Measurements from ENCODE around the gene BCAR3.

Gene BCAR3

GRCh38 chr1:93621246-93621645, 60.4 kb downstream of the BCAR3 start:
- no peaks in the 10 kb centered on the region for H3K36me3 ChIP-seq (ENCODE audit: control insufficient read depth in 5 of 5, insufficient read depth in 5 of 5, low read length in 5 of 5)
- no peaks in the 10 kb centered on the region for H3K9me3 ChIP-seq (ENCODE audit: control insufficient read depth in 5 of 5, low read length in 5 of 5)
- H3K4me1 ChIP-seq (ENCODE audit: control insufficient read depth in 5 of 5, insufficient read depth in 5 of 5, low read length in 5 of 5): peaks cover 18 to 55% (median 44%) of the 10 kb centered on the region in 5 donors
- no peaks in the 10 kb centered on the region for H3K27me3 ChIP-seq (ENCODE audit: control insufficient read depth in 5 of 5, insufficient read depth in 4 of 5, low read length in 5 of 5)
- no peak overlapping the region for H3K9ac ChIP-seq (ENCODE audit: low read length in 5 of 5)
- H3K4me3 ChIP-seq (ENCODE audit: low read depth in 1 of 5, low read length in 5 of 5): no peak overlapping the region
- no peak overlapping the region for H3K27ac ChIP-seq (ENCODE audit: low read depth, low read length)

- no peak overlapping the region for H3K27ac ChIP-seq (ENCODE audit: low read depth, low read length)
- H3K27me3 ChIP-seq (ENCODE audit: control insufficient read depth in 5 of 5, insufficient read depth in 4 of 5, low read length in 5 of 5): no peaks in the 10 kb centered on the region
- H3K36me3 ChIP-seq (ENCODE audit: control insufficient read depth in 5 of 5, insufficient read depth in 5 of 5, low read length in 5 of 5): no peaks in the 10 kb centered on the region
- H3K9ac ChIP-seq (ENCODE audit: low read length in 5 of 5): peak overlapping the region in 1 of 5 donors; percentile 18
- no peaks in the 10 kb centered on the region for H3K9me3 ChIP-seq (ENCODE audit: control insufficient read depth in 5 of 5, low read length in 5 of 5)
- H3K4me3 ChIP-seq (ENCODE audit: low read depth in 1 of 5, low read length in 5 of 5): no peak overlapping the region
- peaks cover 18 to 55% (median 46%) of the 10 kb centered on the region in 5 donors for H3K4me1 ChIP-seq (ENCODE audit: control insufficient read depth in 5 of 5, insufficient read depth in 5 of 5, low read length in 5 of 5)
These were observed 60.8 kb downstream of the BCAR3 start for GRCh38 chr1:93620841-93621210.

GRCh38 chr1:93620172-93620840, 61.3 kb downstream of the BCAR3 start:
- Histone ChIP-seq H3K27me3 (ENCODE audit: control insufficient read depth in 5 of 5, insufficient read depth in 4 of 5, low read length in 5 of 5) (no peaks in the 10 kb centered on the region), H3K4me1 (ENCODE audit: control insufficient read depth in 5 of 5, insufficient read depth in 5 of 5, low read length in 5 of 5) (peaks cover 18 to 55% (median 46%) of the 10 kb centered on the region in 5 donors), H3K9me3 (ENCODE audit: control insufficient read depth in 5 of 5, low read length in 5 of 5) (no peaks in the 10 kb centered on the region), H3K36me3 (ENCODE audit: control insufficient read depth in 5 of 5, insufficient read depth in 5 of 5, low read length in 5 of 5) (no peaks in the 10 kb centered on the region), H3K4me3 (ENCODE audit: low read depth in 1 of 5, low read length in 5 of 5) (no peak overlapping the region), H3K27ac (ENCODE audit: low read depth, low read length) (no peak overlapping the region), H3K9ac (ENCODE audit: low read length in 5 of 5) (peak overlapping the region in 1 of 5 donors; percentile 18)

DNA sequence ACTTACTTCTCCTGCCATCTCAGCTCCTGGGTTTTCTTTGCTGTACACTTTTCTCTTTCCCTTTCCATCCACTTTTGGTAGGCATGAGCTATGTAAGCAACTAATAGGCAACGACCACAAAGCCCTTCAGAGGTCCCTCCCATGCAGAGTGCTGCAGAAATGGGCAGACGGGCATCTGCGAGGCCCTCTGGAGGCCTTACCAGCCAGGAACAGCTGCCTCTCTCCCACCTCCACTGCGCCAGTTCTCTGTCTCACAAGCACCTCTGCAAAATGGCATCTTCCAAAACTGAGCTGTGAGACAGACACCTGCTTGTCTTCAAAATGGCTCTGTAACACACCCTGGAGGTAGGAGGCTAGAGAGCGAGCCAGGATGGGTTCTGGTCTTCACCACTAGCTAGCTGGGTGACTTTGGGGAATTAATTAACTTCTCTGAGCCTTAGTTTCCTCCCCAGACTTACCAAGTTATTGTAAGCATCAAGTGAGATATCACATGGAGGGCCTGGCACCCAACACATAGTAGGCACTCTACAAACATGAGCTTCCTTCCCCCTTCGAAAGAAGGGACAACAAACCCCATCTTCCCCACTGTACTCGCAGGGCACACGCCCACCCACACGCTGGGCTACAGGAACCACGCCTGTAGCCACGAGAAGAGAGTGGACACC, 62.0 kb downstream of the BCAR3 start:
- Histone ChIP-seq H3K36me3 (ENCODE audit: control insufficient read depth in 5 of 5, insufficient read depth in 5 of 5, low read length in 5 of 5) (no peaks in the 10 kb centered on the region), H3K4me3 (ENCODE audit: low read depth in 1 of 5, low read length in 5 of 5) (no peak overlapping the region), H3K9me3 (ENCODE audit: control insufficient read depth in 5 of 5, low read length in 5 of 5) (no peaks in the 10 kb centered on the region), H3K27me3 (ENCODE audit: control insufficient read depth in 5 of 5, insufficient read depth in 4 of 5, low read length in 5 of 5) (no peaks in the 10 kb centered on the region), H3K27ac (ENCODE audit: low read depth, low read length) (no peak overlapping the region), H3K9ac (ENCODE audit: low read length in 5 of 5) (no peak overlapping the region), H3K4me1 (ENCODE audit: control insufficient read depth in 5 of 5, insufficient read depth in 5 of 5, low read length in 5 of 5) (peaks cover 20 to 58% (median 51%) of the 10 kb centered on the region in 5 donors)

DNA sequence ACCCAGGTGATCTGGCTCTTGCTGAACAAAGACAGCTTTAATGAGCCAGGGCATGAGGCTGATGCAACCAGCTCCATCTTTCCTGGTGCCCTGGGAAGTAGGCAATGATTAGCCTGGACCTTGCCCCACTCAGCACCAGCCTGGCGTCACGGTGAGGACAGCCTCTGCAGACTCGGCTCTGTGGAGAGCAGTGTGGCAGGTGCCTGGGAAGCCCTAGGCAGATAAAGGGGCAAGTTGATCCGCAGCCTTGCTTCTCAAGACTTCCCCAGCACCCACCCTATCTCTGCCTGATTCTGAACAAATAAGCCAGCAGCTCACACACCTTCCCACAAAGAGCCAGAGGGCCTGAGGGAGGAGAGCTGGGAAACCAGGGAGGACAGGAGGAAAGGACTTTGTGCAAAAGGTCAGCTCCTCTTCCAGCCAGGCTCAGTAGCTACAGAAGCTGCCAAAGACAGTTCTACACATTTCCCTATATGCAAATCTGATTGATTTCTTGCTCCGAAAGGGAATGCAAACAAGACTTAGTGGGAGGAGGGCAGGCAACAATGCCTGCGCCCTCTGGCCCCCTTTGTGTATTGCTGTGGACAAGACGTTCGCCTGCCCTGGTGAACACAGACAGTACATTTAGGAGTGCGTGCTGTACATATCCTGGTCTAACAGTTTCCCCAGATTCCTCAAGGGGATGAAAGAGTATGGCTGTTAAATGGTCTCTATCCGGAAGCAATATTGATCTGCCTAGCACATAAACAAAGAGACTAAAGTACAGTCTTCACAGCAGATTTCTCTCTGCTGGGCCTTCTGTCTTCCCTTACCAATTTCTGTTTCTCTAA, 63.8 kb downstream of the BCAR3 start:
- H3K9ac ChIP-seq (ENCODE audit: low read length in 5 of 5): peak overlapping the region in 4 of 5 donors; percentile 3 to 68 (median 42)
- H3K27ac ChIP-seq (ENCODE audit: low read depth, low read length): peak overlapping the region; percentile 94

DNA sequence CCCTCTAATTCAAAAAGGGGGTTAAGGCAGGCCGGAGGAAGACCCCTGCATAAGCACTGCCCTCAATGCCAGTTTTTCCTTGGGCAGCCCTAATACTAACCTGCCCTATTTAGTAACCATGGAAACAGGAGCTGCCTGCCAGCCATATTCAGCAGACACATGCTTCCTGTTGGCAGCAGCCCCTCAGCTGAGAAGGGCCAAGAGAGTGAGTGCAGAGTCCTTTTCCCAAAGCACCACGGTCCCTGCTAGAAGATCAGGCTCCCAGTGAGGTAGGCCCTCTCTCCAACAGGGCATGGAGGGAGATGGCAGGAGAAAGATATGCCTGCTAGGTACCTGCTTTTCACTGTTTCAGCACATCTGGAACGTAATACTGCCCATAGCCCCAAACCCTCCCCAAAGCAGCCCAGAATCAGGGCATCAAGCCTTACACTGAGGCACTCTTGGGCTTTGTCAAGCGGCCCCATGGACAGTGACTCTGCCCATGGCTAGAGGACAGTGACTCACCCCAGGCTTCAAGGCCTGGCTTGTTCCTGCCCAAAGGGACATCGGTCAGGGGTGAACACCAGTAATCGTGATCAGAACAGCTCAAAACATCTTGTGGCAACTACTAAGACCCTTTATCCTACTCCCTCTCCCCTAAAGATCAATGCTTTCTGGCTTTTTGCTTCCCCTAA, 64.5 kb downstream of the BCAR3 start:
- Histone ChIP-seq H3K9me3 (ENCODE audit: control insufficient read depth in 5 of 5, low read length in 5 of 5) (no peaks in the 10 kb centered on the region), H3K9ac (ENCODE audit: low read length in 5 of 5) (peak overlapping the region; percentile 20 to 68 (median 24)), H3K4me1 (ENCODE audit: control insufficient read depth in 5 of 5, insufficient read depth in 5 of 5, low read length in 5 of 5) (peaks cover 28 to 81% (median 67%) of the 10 kb centered on the region in 5 donors), H3K36me3 (ENCODE audit: control insufficient read depth in 5 of 5, insufficient read depth in 5 of 5, low read length in 5 of 5) (no peaks in the 10 kb centered on the region), H3K27ac (ENCODE audit: low read depth, low read length) (peak overlapping the region; percentile 94), H3K4me3 (ENCODE audit: low read depth in 1 of 5, low read length in 5 of 5) (peak overlapping the region in 2 of 5 donors; percentile 2 to 33), H3K27me3 (ENCODE audit: control insufficient read depth in 5 of 5, insufficient read depth in 4 of 5, low read length in 5 of 5) (no peaks in the 10 kb centered on the region)

More for the DNA sequence above, 63.8 kb downstream of the BCAR3 start:
- no peaks in the 10 kb centered on the region for H3K9me3 ChIP-seq (ENCODE audit: control insufficient read depth in 5 of 5, low read length in 5 of 5)
- no peaks in the 10 kb centered on the region for H3K36me3 ChIP-seq (ENCODE audit: control insufficient read depth in 5 of 5, insufficient read depth in 5 of 5, low read length in 5 of 5)
- H3K4me1 ChIP-seq (ENCODE audit: control insufficient read depth in 5 of 5, insufficient read depth in 5 of 5, low read length in 5 of 5): peaks cover 28 to 74% (median 69%) of the 10 kb centered on the region in 5 donors
- no peaks in the 10 kb centered on the region for H3K27me3 ChIP-seq (ENCODE audit: control insufficient read depth in 5 of 5, insufficient read depth in 4 of 5, low read length in 5 of 5)
- no peak overlapping the region for H3K4me3 ChIP-seq (ENCODE audit: low read depth in 1 of 5, low read length in 5 of 5)

GRCh38 chr1:93616221-93616995, 65.2 kb downstream of the BCAR3 start:
- peak overlapping the region; percentile 94 for H3K27ac ChIP-seq (ENCODE audit: low read depth, low read length)
- H3K9ac ChIP-seq (ENCODE audit: low read length in 5 of 5): peak overlapping the region; percentile 24 to 68 (median 54)
- H3K27me3 ChIP-seq (ENCODE audit: control insufficient read depth in 5 of 5, insufficient read depth in 4 of 5, low read length in 5 of 5): no peaks in the 10 kb centered on the region
- H3K4me3 ChIP-seq (ENCODE audit: low read depth in 1 of 5, low read length in 5 of 5): peak overlapping the region in 2 of 5 donors; percentile 2 to 33
- H3K36me3 ChIP-seq (ENCODE audit: control insufficient read depth in 5 of 5, insufficient read depth in 5 of 5, low read length in 5 of 5): no peaks in the 10 kb centered on the region
- H3K4me1 ChIP-seq (ENCODE audit: control insufficient read depth in 5 of 5, insufficient read depth in 5 of 5, low read length in 5 of 5): peaks cover 28 to 87% (median 72%) of the 10 kb centered on the region in 5 donors
- no peaks in the 10 kb centered on the region for H3K9me3 ChIP-seq (ENCODE audit: control insufficient read depth in 5 of 5, low read length in 5 of 5)

DNA sequence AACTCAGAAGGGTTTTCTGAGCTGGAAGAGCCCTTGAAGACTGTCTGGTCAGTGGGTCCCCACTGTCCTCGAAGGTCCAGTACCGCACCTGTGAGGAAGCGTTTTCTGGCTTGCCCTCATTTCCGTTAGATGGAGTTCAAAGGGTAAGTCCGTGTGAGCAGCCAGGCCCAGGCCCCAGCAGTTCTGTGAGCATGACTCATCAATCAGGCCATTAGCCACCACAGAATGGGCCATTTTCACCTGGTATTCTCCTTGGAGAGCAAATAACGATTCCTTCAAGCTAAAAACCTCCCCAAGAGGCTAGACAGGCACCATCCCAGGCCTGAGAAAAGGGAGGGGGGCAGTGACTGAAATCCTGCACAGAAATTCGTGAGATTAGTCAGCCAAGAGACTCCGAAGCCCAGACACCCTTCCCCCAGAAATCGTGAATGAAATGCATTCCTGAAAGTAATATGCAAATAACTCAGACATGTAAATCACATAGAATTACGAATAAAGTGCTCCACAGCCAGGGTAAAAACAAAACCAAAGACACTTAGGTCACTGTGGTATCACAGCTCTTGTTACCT, 66.0 kb downstream of the BCAR3 start:
- Histone ChIP-seq H3K9ac (ENCODE audit: low read length in 5 of 5) (peak overlapping the region in 3 of 5 donors; percentile 6 to 57 (median 54)), H3K27me3 (ENCODE audit: control insufficient read depth in 5 of 5, insufficient read depth in 4 of 5, low read length in 5 of 5) (no peaks in the 10 kb centered on the region), H3K9me3 (ENCODE audit: control insufficient read depth in 5 of 5, low read length in 5 of 5) (no peaks in the 10 kb centered on the region), H3K4me1 (ENCODE audit: control insufficient read depth in 5 of 5, insufficient read depth in 5 of 5, low read length in 5 of 5) (peaks cover 28 to 86% (median 80%) of the 10 kb centered on the region in 5 donors), H3K27ac (ENCODE audit: low read depth, low read length) (peak overlapping the region; percentile 94), H3K36me3 (ENCODE audit: control insufficient read depth in 5 of 5, insufficient read depth in 5 of 5, low read length in 5 of 5) (no peaks in the 10 kb centered on the region), H3K4me3 (ENCODE audit: low read depth in 1 of 5, low read length in 5 of 5) (no peak overlapping the region)

All from subcutaneous abdominal adipose tissue (tissue), 5 donors.